HG03159 (cell line): ENCODE measurements around the gene PRKX.
"Not testable (repeated sequence)": the region's sequence is repeated elsewhere in the genome, so short reads cannot be mapped to it uniquely, and the experiment has no call there.

Experiments used
- ATAC-seq: cut with Tn5 transposase; IDR thresholded peaks from one replicate; pipeline ENCODE4 v1.9.1; 2021; ENCODE audit warnings: mild to moderate bottlenecking, moderate library complexity; ENCODE audit not compliant: unreplicated experiment

Gene PRKX

GRCh38 chrX:3663576-3664250 is 49.7 kb downstream of the PRKX start:
- peak; percentile 82 for ATAC-seq

- no peak for ATAC-seq
These were observed 53.7 kb downstream of the PRKX start for GRCh38 chrX:3659761-3660160.

- no peak for ATAC-seq
These were observed 58.3 kb downstream of the PRKX start for GRCh38 chrX:3655181-3655580.

- ATAC-seq: no peak
These were observed 60.3 kb downstream of the PRKX start for GRCh38 chrX:3653111-3653510.

DNA sequence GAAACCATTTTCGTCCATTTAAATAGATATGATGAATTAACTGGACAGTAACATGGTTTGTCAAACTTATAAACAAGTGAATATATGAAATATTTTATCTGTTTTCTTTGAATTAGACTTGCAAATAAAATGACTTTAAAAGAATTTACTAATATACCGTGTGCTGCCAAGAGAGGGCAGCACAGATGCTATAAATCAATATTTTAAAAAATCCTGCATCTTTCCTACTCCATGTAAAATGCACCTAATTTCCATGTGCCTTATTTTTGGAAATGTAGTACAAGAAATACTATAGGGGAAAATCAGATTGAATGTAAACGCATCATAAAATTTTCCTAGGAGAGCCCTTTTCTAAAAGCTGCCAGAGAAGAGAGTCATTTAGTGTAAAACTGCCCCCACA is 62.2 kb downstream of the PRKX start:
- ATAC-seq: no peak

DNA sequence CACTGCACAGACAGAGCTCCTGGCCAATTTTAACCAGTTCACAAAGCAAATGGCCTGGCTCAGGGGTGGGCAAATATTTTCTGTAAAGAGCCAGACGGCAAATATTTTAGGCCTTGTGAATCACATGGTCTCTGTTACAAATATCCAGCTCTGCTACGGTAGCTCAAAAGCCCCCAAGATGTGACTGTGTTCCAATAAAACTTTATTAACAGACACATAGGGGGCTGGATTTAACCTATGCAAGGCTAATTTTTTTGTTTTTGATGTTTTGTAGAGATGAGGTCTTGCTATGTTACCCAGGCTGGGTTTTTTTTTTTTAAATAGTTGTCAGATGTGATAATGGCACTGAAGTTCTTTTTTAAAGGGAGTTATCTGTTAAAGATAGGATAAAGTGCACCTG is 65.4 kb downstream of the PRKX start:
- ATAC-seq: no peak

- not testable (repeated sequence) for ATAC-seq
These were observed 73.4 kb downstream of the PRKX start for GRCh38 chrX:3639858-3640631.

- no peak for ATAC-seq
These were observed 74.2 kb downstream of the PRKX start for GRCh38 chrX:3639236-3639635.

- peak; percentile 81 for ATAC-seq
These were observed 75.1 kb downstream of the PRKX start for GRCh38 chrX:3638280-3638873.

DNA sequence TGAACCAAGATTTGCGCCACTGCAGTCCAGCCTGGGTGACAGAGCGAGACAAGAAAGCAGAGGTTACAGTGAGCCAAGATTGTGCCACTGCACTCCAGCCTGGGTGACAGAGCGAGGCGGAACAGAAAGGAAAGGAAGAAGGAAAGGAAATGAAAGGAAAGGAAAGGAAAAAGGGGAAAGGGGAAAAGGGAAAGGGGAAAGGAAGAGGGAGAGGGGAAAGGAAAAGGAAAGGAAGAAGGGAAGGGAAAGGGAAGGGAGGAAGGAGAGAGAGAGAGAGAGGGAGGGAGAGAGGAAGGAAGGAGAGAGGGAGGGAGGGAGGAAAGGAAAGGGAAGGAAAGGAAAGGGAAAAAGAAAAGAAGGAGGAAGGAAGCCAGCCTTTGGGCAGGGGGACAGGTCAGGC is 76.6 kb downstream of the PRKX start:
- no peak for ATAC-seq

DNA sequence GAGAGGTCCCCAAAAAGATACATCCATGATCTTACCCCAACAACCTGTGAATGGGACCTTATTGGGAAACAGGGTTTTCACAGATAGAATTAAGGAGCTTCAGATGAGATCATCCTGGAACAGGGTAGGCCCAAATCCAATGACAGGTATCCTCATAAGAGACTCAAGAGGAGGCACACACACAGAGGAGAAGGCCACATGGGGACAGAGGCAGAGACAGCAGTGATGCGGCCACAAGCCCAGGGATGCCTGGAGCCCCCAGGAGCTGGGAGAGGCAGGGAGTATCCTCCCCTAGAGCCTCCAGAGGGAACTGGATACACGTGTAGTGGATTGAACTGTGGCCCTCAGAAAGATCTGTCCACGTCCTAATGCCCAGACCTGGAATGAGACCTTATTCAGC is 82.3 kb downstream of the PRKX start:
- no peak for ATAC-seq

DNA sequence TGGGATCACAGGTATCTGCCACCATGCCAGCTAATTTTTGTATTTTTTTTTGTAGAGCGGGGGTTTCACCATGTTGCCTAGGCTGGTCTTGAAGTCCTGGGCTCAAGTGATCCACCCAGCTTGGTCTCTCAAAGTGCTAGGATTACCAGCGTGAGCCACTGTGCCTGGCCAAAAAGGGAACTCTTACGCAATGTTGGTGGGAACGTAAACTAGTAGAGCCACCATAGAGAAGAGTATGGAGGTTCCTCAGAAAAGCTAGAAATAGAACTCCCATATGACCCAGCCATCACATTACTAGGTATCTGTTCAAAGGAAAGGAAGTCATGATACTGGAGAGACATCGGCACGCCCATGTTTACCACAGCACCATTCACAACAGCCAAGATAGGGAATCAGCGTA is 85.9 kb downstream of the PRKX start:
- ATAC-seq: no peak

GRCh38 chrX:3621414-3621813 is 92.0 kb downstream of the PRKX start:
- no peak for ATAC-seq

- not testable (repeated sequence) for ATAC-seq
These were observed 101.7 kb downstream of the PRKX start for GRCh38 chrX:3611744-3612143.

GRCh38 chrX:3609810-3610209 is 103.6 kb downstream of the PRKX start:
- no peak for ATAC-seq

GRCh38 chrX:3603026-3603661 is 110.3 kb downstream of the PRKX start:
- no peak for ATAC-seq

- no peak for ATAC-seq
These were observed 113.5 kb downstream of the PRKX start for GRCh38 chrX:3599802-3600430.

DNA sequence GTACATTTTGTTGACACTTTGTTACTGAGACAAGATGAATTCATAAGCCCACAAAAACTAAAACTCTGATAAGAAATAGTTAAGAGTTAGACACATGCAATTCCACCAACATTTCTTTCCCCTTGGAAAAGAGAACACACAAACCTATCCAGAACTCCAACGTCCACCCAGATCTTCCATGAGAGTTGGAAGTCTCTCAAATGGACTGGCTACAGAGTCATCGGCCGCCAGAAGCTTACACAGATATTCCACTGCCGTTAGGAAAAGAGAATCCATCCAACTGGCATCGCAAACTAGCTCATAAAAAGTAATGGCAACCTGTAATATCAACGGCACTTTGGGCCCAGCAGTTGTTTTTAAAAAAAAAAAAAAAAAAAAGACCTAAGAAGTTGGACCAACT is 114.7 kb downstream of the PRKX start:
- no peak for ATAC-seq

GRCh38 chrX:3598046-3598605 is 115.3 kb downstream of the PRKX start:
- ATAC-seq: no peak

DNA sequence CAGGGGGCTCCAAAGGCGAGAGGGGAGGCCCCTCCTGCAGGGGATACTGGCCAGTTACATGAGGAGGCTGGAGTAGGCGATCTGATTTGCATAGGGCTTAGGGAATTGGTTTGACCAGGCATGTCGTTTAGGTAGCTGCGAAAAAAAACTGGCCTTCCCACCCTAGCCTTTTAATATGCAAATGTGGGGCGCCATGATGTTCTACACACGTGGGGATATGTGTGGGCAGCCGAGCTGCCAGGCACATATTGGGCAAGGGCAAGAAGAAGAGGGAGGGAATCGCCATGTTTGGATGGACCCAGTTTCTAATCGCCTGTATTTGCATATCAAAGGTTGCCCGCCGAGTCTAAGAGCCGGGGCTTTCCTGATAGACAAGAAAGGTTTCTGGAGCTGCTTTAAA is 121.3 kb downstream of the PRKX start:
- no peak for ATAC-seq

DNA sequence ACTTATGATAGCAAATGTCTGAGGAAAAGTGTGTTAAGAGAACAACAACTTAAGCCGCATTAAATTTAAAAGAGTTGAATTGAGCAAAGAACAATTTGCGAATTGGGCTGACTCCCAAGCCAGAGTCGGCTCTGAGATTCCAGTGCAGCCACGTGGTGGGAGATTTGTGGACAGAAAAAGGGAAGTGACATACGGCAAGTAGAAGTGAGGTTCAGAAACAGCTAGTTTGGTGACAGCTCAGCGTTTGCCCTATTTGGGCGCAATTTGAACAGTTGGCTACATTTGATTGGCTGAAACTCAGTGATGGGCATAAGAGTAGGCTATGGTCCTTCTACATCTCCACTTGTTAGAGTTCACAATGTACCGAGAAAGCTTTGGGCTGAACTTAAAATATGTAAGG is 124.0 kb downstream of the PRKX start:
- ATAC-seq: no peak
